ENCODE measurements around the gene NQO2. TPM values are rescaled to one million over a fixed set of nuclear protein-coding genes. Genes with fewer than 3 reads are reported as not detected.

The NQO2 gene
- total and polyA plus RNA-seq, 7 donors, result 42.8 to 201 (median 119) TPM

DNA sequence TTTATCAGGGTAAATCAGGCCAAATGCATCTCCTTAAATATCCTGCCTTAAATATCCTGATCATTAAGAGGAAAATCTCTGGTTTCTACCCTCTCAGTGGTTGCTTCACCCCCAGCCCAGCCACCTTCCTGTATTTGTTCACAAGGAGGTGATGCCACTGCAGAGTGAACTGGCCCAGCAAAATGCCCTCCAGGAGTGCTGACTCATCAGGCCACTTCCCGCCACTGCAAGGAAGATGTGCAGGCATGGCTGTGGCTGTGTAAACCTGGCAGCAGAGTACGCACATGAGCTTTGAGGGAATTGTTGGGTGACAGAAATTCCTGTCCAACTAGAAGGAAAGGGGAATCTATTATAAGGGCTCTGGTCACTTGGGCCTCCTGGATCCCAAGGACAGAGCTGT is 13.8 kb downstream of the NQO2 start:
- Histone ChIP-seq H3K9me3 (no peaks in the 10 kb centered on the region), H3K4me1 (no peaks in the 10 kb centered on the region), H3K4me3 (no peak overlapping the region), H3K27ac (no peak overlapping the region), H3K27me3 (ENCODE audit: insufficient read depth in 3 of 3, low read length in 2 of 3) (no peaks in the 10 kb centered on the region), H3K36me3 (ENCODE audit: insufficient read depth in 1 of 2, low read depth in 1 of 2) (peaks cover 22 to 100% of the 10 kb centered on the region in 2 donors)
- TF ChIP-seq, protein P1, sequence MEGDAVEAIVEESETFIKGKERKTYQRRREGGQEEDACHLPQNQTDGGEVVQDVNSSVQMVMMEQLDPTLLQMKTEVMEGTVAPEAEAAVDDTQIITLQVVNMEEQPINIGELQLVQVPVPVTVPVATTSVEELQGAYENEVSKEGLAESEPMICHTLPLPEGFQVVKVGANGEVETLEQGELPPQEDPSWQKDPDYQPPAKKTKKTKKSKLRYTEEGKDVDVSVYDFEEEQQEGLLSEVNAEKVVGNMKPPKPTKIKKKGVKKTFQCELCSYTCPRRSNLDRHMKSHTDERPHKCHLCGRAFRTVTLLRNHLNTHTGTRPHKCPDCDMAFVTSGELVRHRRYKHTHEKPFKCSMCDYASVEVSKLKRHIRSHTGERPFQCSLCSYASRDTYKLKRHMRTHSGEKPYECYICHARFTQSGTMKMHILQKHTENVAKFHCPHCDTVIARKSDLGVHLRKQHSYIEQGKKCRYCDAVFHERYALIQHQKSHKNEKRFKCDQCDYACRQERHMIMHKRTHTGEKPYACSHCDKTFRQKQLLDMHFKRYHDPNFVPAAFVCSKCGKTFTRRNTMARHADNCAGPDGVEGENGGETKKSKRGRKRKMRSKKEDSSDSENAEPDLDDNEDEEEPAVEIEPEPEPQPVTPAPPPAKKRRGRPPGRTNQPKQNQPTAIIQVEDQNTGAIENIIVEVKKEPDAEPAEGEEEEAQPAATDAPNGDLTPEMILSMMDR (IDR thresholded peaks at IDR 0.05), result no peak
- intact Hi-C loops (cut with DNase I), result loop anchor here (5.0 kb wide), 2 partner anchors 34 to 239 kb away; no protein-coding TSS in a partner anchor
- 55 to 84% (median 66%) methylated on average over 2 of the region's 2 CpGs for WGBS, 3 donors
- ATAC-seq, result peak; percentile 52 to 74 (median 66)
- peak in 1 of 2 donors; percentile 40 for DNase-seq

DNA sequence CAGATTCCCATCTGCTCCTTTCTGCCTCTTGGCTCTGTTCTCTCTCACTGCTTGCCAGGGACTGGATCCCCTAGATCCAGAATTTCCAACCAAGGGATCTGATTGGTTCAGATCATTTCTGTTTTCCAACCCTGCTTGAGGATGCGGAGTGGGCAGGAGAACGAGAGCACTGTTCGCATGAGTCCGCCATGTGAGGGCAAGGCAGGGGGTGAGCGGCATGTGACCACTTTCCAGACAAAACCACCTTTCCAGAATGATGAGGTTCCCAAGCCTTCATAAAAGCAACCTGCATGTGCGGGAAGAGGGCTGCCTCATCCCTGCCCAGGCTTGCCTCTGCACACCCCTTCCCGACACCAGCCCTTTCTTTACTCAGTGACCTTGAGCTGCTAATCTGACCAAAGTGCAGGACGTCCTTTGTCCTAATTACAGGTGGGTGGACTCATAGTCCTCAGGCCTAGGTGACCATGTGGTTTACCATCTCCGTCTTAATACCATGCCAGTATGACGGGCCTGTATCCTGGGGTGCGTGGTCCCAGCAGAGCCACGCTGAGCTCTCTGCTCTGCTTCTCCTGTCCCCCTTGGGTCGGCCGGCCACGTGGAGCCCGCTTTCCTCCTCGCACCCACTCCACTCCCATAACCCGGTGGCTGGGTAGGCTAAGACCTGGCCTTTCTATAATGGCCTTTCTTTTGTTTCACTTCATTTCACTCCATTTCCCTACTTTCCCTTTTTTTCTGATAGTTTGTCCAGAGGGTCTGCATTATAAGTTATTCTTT is 14.4 kb downstream of the NQO2 start:
- H3K27me3 ChIP-seq (ENCODE audit: insufficient read depth in 3 of 3, low read length in 2 of 3), result no peaks in the 10 kb centered on the region
- no peak for ATAC-seq
- H3K9me3 ChIP-seq, result no peaks in the 10 kb centered on the region
- peak overlapping the region; percentile 18 for H3K27ac ChIP-seq
- WGBS, 3 donors, result 88 to 94% (median 92%) methylated on average over 18 of the region's 18 CpGs
- H3K36me3 ChIP-seq (ENCODE audit: insufficient read depth in 1 of 2, low read depth in 1 of 2), result peaks cover 22 to 100% of the 10 kb centered on the region in 2 donors
- DNase-seq, result no peak
- TF ChIP-seq, protein P1 (IDR thresholded peaks at IDR 0.05), result no peak
- intact Hi-C loops (cut with DNase I), result loop anchor here (5.0 kb wide), 2 partner anchors 33 to 238 kb away; no protein-coding TSS in a partner anchor
- peaks cover 1% of the 10 kb centered on the region for H3K4me1 ChIP-seq
- no peak overlapping the region for H3K4me3 ChIP-seq

DNA sequence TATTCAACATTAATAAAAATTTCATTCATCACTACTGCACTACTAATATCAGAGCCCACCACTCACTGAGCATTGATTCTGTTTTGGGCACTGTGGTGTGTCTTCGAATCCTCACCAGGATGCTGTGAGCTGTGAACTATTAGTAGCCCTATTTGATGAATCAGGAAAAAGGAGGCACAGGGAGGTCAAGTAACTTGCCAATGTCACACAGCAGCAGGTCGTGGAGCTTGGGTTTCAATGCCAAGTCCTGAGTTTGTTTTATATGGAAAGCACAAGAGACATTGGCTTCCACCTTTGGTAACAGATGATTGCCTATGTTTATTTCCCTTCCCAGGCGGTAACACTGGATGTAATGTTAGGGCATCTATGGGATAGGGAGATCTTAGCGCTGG is 15.0 kb downstream of the NQO2 start:
- no peak for DNase-seq
- peaks cover 5% of the 10 kb centered on the region for H3K4me1 ChIP-seq
- H3K27me3 ChIP-seq (ENCODE audit: insufficient read depth in 3 of 3, low read length in 2 of 3), result no peaks in the 10 kb centered on the region
- no peaks in the 10 kb centered on the region for H3K9me3 ChIP-seq
- TF ChIP-seq, protein P1 (IDR thresholded peaks at IDR 0.05), result no peak
- intact Hi-C loops (cut with DNase I), result loop anchor here (5.0 kb wide), 2 partner anchors 33 to 238 kb away; no protein-coding TSS in a partner anchor
- 88 to 91% (median 88%) methylated on average over 4 of the region's 4 CpGs for WGBS, 3 donors
- ATAC-seq, result no peak
- H3K27ac ChIP-seq, result no peak overlapping the region
- peaks cover 22 to 100% of the 10 kb centered on the region in 2 donors for H3K36me3 ChIP-seq (ENCODE audit: insufficient read depth in 1 of 2, low read depth in 1 of 2)
- H3K4me3 ChIP-seq, result no peak overlapping the region

DNA sequence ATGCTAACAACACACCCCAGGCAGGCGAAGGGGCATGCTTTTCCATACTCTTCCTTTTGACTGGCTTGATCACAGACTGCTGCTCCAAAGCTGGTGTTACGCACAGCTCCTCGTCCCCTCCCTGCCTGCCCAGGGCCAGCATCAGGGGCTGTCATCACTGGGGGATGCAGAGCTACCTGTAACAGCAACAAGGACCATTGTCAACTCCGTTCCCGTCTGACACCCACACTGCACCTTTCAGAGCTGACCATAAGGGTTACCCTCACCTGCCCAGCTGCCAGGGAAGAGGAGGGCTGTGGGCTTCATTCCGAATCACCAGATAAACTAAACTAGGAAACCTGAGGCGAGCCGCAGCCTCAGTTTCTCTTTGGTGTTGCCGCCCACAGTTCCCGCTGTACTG is 15.4 kb downstream of the NQO2 start:
- ATAC-seq, result no peak

More for the DNA sequence above, 15.4 kb downstream of the NQO2 start:
- 90 to 95% (median 94%) methylated on average over 10 of the region's 10 CpGs for WGBS, 3 donors
- Histone ChIP-seq H3K4me3 (no peak overlapping the region), H3K36me3 (ENCODE audit: insufficient read depth in 1 of 2, low read depth in 1 of 2) (peaks cover 19 to 100% of the 10 kb centered on the region in 2 donors), H3K27ac (no peak overlapping the region), H3K9me3 (no peaks in the 10 kb centered on the region), H3K27me3 (ENCODE audit: insufficient read depth in 3 of 3, low read length in 2 of 3) (no peaks in the 10 kb centered on the region), H3K4me1 (peaks cover 6% of the 10 kb centered on the region)
- DNase-seq, result no peak
- TF ChIP-seq, protein P1 (IDR thresholded peaks at IDR 0.05), result no peak
- intact Hi-C loops (cut with DNase I), result no loop called here
